Esophagus squamous epithelium (tissue), 5 donors: ENCODE results near the gene DAP. TPM values are rescaled to one million over a fixed set of nuclear protein-coding genes. Genes with fewer than 3 reads are reported as not detected.
A peak's percentile ranks its signal among the peaks of the same experiment; 100 is the strongest.
"Not testable (repeated sequence)": the region's sequence is repeated elsewhere in the genome, so short reads cannot be mapped to it uniquely, and the experiment has no call there.

Experiments used
- DNase-seq: peaks from one replicate; lab custom pipeline; 2025; lab: John Stamatoyannopoulos, UW
- H3K27ac ChIP-seq, 4 donors: fragments of 200-600 bp; sonication (generic); one replicate each; pipeline ENCODE4 v1.5.1; 2016 to 2019; ENCODE audit warnings: mild to moderate bottlenecking in 1 of 4
- H3K27me3 ChIP-seq, 4 donors: fragments of 200-600 bp; sonication (generic); 1 replicate in 3 of 4; 2 replicates in 1 of 4; pipeline versions ENCODE4 v1.5.1 to v1.6.0; 2017 to 2021; ENCODE audit warnings: antibody characterized with exemption in 1 of 4
- H3K36me3 ChIP-seq, 3 donors: fragments of 200-600 bp; sonication (generic); one replicate each; pipeline ENCODE4 v1.5.1; 2016 to 2019
- H3K4me1 ChIP-seq, 3 donors: fragments of 200-600 bp; sonication (generic); one replicate each; pipeline ENCODE4 v1.5.1; 2017 to 2019
- H3K4me3 ChIP-seq, 4 donors: fragments of 200-600 bp; sonication (generic); 1 replicate in 3 of 4; 2 replicates in 1 of 4; pipeline ENCODE4 v1.5.1; 2016 to 2019; ENCODE audit warnings: mild to moderate bottlenecking in 2 of 4, moderate library complexity in 1 of 4
- H3K9me3 ChIP-seq, 3 donors: fragments of 200-600 bp; sonication (generic); one replicate each; pipeline ENCODE4 v1.5.1; 2016 to 2019
- CTCF ChIP-seq, 6 experiments: fragments of 450-650 bp in 4 of 6; fragments of 200-600 bp in 2 of 6; sonication (generic) in 2 of 6; IDR thresholded peaks; one replicate each; pipeline ENCODE4 v1.5.1; 2016 to 2019; ENCODE audit warnings: antibody characterized with exemption in 6 of 6, mild to moderate bottlenecking in 4 of 6, moderate library complexity in 4 of 6
- POLR2A ChIP-seq, 4 donors: fragments of 450-650 bp; IDR thresholded peaks; one replicate each; pipeline ENCODE4 v1.6.1; 2017; ENCODE audit warnings: antibody characterized with exemption in 4 of 4, mild to moderate bottlenecking in 4 of 4, moderate library complexity in 3 of 4
- WGBS, 2 donors: methylation state at CpG; one replicate each; pipeline ENCODE4 v1.1.5; 2018; 5-methylcytosine and 5-hydroxymethylcytosine counted together
- intact Hi-C: fragments of 100-400 bp; cut with DNase I; formaldehyde crosslinking; loops from one replicate; pipeline ENCODE4 v1.15.0; 2022
- total RNA-seq, 4 donors: library from RNA; depleted of rRNA; stranded (reverse); fragments of >200 nt; gene quantifications; one replicate each; pipeline ENCODE4 v1.1.0, GENCODE V29; 2016
- donor health status: DM: yes; HTN: yes; CAD: no.

Gene DAP
- total RNA-seq, 4 donors from 2014 or later: 15.7 to 35.5 (median 29.5) TPM

GRCh38 chr5:10788358-10788757, 27.3 kb upstream of the DAP start:
- no peaks in the 10 kb centered on the region for H3K9me3 ChIP-seq
- H3K27me3 ChIP-seq: no peaks in the 10 kb centered on the region
- H3K27ac ChIP-seq: peak overlapping the region in 1 of 4 donors; percentile 39
- intact Hi-C loops: no loop called here
- no peak for DNase-seq
- H3K36me3 ChIP-seq: no peaks in the 10 kb centered on the region
- H3K4me3 ChIP-seq: no peak overlapping the region
- 88 to 91% methylated on average over 5 of the region's 5 CpGs for WGBS, 2 donors
- peaks cover 0 to 3% (median 0%) of the 10 kb centered on the region in 3 donors for H3K4me1 ChIP-seq
- no peak for TF ChIP-seq CTCF (IDR thresholded peaks at IDR 0.05)
- no peak for TF ChIP-seq POLR2A (IDR thresholded peaks at IDR 0.05)

GRCh38 chr5:10786835-10787234, 25.8 kb upstream of the DAP start:
- H3K27me3 ChIP-seq: no peaks in the 10 kb centered on the region
- intact Hi-C loops: no loop called here

GRCh38 chr5:10780208-10780607, 19.2 kb upstream of the DAP start:
- DNase-seq, H3K4me3 ChIP-seq, H3K36me3 ChIP-seq, intact Hi-C loops, H3K27me3 ChIP-seq, H3K4me1 ChIP-seq, H3K9me3 ChIP-seq, H3K27ac ChIP-seq: not testable (repeated sequence)
- 67 to 100% methylated on average over 1 to 5 of the region's 7 CpGs for whole genome bisulfite sequencing, 2 donors

More at GRCh38 chr5:10786835-10787234, 25.8 kb upstream of the DAP start:
- Histone ChIP-seq H3K36me3 (no peaks in the 10 kb centered on the region), H3K27ac (no peak overlapping the region), H3K9me3 (no peaks in the 10 kb centered on the region), H3K4me1 (peaks cover 0 to 3% (median 0%) of the 10 kb centered on the region in 3 donors), H3K4me3 (no peak overlapping the region)
- 65 to 75% methylated on average over 3 of the region's 4 CpGs for WGBS, 2 donors
- no peak for DNase-seq
- no peak for TF ChIP-seq CTCF (IDR thresholded peaks at IDR 0.05)
- no peak for TF ChIP-seq POLR2A (IDR thresholded peaks at IDR 0.05)

DNA sequence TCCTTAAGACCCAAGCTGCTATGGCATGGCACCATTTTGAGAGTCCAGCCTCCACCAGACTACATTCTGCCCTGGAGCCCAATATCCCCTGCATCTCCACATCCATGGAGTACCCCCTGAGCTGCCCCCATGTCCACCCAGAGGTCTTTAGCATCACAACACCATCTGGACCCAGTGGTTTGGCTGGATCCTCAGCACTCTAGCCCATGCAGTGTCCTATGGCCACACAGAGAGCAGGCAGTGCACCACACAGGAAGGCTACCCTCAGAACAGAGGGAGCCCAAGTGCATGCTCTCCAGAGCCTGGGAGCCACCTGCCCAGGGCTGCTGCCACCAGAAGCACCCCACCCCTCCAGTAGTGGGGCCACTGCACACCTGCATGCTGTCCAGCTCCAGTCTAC, 18.6 kb upstream of the DAP start:
- intact Hi-C loops: no loop called here
- no peak overlapping the region for H3K4me3 ChIP-seq
- H3K27me3 ChIP-seq: peaks cover 0 to 5% (median 0%) of the 10 kb centered on the region in 4 donors
- no peak for DNase-seq
- peaks cover 0 to 8% (median 0%) of the 10 kb centered on the region in 3 donors for H3K9me3 ChIP-seq
- H3K27ac ChIP-seq: no peak overlapping the region
- no peaks in the 10 kb centered on the region for H3K4me1 ChIP-seq
- H3K36me3 ChIP-seq: no peaks in the 10 kb centered on the region
- TF ChIP-seq CTCF (IDR thresholded peaks at IDR 0.05) (no peak), POLR2A (IDR thresholded peaks at IDR 0.05) (no peak)

- H3K9me3 ChIP-seq: peaks cover 0 to 8% (median 0%) of the 10 kb centered on the region in 3 donors
- 42 to 47% methylated on average over 2 of the region's 2 CpGs for WGBS, 2 donors
- no peak overlapping the region for H3K27ac ChIP-seq
- no peak for DNase-seq
- H3K4me1 ChIP-seq: no peaks in the 10 kb centered on the region
- TF ChIP-seq CTCF (IDR thresholded peaks at IDR 0.05) (no peak), POLR2A (IDR thresholded peaks at IDR 0.05) (no peak)
- no peak overlapping the region for H3K4me3 ChIP-seq
- intact Hi-C loops: no loop called here
- peaks cover 0 to 5% (median 0%) of the 10 kb centered on the region in 4 donors for H3K27me3 ChIP-seq
- H3K36me3 ChIP-seq: no peaks in the 10 kb centered on the region
Observed at GRCh38 chr5:10778179-10778910, 17.3 kb upstream of the DAP start.
